Measurements from ENCODE around the gene PCNT.
"Not testable (repeated sequence)": the region's sequence is repeated elsewhere in the genome, so short reads cannot be mapped to it uniquely, and the experiment has no call there.

PCNT gene

DNA sequence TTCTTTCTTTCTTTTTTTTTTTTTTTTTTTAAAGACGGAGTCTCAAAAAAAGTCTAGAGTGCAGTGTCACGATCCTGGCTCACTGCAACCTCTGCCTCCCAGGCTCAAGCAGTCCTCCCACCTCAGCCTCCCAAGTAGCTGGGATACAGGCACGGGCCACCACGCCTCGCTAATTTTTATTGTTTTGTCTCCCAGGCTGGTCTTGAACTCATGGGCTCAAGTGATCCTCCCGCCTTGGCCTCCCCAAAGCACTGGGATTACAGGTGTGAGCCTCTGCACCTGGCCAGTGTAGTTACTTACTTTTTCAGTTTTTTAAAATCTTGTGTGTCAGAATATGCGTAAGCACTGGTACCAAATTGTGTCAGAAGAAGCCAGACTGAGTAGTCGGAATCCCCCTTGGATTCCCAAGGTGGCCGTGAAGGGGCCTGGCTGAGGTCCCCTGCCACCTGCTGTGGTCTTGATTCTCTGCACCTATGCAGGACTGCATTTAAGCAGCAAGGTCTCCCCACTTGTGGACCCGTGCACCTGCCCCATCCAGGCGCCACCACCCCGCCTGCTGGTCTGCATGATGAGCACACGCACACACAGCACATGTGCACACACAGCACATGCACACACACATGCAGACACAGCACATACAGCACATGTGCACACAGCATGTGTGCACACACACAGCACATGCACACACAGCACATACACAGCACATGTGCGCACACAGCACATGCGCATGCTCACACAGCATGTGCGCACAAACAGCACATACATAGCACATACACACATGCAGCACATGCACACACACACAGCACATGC, 47.5 kb downstream of the PCNT start:
- TF ChIP-seq, protein P1, sequence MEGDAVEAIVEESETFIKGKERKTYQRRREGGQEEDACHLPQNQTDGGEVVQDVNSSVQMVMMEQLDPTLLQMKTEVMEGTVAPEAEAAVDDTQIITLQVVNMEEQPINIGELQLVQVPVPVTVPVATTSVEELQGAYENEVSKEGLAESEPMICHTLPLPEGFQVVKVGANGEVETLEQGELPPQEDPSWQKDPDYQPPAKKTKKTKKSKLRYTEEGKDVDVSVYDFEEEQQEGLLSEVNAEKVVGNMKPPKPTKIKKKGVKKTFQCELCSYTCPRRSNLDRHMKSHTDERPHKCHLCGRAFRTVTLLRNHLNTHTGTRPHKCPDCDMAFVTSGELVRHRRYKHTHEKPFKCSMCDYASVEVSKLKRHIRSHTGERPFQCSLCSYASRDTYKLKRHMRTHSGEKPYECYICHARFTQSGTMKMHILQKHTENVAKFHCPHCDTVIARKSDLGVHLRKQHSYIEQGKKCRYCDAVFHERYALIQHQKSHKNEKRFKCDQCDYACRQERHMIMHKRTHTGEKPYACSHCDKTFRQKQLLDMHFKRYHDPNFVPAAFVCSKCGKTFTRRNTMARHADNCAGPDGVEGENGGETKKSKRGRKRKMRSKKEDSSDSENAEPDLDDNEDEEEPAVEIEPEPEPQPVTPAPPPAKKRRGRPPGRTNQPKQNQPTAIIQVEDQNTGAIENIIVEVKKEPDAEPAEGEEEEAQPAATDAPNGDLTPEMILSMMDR (IDR thresholded peaks at IDR 0.05; ENCODE audit: borderline replicate concordance, control extremely low read depth, extremely low read depth, insufficient read depth, missing control alignments), result no peak
- in situ Hi-C loops (cut with MboI; ENCODE audit: low sequenced_read_pairs, unreplicated experiment), result no loop called here
- DNase-seq (ENCODE audit: low spot score), result peak; percentile 58

DNA sequence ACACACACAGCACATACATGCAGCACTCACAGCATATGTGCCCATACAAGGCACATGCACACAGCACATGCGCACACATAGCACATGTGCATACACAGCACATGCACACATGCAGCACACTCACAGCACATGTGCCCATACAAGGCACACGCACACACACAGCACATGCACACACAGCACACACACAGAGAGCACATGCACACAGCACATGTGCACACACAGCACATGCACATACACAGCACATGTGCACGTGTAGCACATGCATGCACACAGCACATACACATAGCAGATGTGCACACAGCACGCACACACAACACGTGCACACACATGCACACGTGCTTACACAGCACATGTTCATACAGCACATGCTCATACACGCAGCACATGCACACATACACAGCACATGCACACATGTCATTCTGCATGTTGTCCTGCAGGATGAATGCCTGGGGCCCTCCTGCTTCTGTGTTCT, 48.1 kb downstream of the PCNT start:
- TF ChIP-seq, protein P1 (IDR thresholded peaks at IDR 0.05; ENCODE audit: borderline replicate concordance, control extremely low read depth, extremely low read depth, insufficient read depth, missing control alignments), result no peak
- in situ Hi-C loops (cut with MboI; ENCODE audit: low sequenced_read_pairs, unreplicated experiment), result no loop called here
- no peak for DNase-seq (ENCODE audit: low spot score)

DNA sequence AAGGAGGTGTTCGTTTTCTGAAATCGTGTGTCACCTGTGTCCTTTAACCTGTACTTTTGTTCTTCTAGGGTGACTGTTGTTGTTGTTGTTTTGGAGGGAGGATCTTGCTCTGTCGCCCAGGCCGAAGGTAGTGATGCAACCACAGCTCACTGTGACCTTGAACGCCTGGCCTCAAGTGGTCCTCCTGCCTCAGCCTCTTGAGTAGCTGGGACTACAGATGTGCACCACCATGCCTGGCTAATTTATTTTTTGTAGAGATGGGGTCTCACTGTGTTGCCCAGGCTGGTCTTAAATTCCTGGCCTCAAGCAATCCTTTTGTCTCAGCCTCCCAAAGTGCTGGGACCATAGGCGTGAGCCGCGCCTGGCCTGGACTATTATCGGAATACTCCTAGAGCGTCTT, 49.0 kb downstream of the PCNT start:
- in situ Hi-C loops (cut with MboI; ENCODE audit: low sequenced_read_pairs, unreplicated experiment); DNase-seq (ENCODE audit: low spot score): not testable (repeated sequence)

DNA sequence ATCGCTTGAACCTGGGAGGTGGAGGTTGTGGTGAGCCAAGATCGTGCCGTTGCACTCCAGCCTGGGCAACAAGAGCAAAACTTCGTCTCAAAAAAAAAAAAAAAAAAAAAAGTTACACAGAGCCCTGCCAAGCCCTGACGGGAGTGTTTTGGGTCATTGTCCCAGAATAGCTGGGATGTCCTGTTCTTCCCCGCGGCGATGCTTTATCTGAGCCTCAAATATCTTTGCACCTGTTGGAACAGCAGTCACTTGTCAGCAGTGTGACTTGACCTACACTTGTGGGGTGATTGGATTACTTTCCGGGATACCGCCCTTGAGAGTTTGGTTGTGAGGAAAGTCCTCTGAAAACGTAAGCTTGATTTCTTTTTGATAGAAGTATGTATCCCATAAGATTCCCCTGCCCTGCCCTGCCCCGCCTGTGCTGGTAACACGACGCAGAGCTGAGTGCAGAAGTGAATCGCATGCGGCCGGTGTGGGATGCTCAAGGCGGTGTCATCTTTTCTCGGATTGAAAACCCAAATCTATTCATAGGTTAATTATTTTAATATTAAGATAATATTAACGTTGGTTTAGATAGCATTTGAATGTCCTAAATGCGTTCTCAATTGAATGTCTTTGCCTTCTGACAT, 50.9 kb downstream of the PCNT start:
- TF ChIP-seq, protein P1 (IDR thresholded peaks at IDR 0.05; ENCODE audit: borderline replicate concordance, control extremely low read depth, extremely low read depth, insufficient read depth, missing control alignments), result no peak
- in situ Hi-C loops (cut with MboI; ENCODE audit: low sequenced_read_pairs, unreplicated experiment), result no loop called here
- DNase-seq (ENCODE audit: low spot score), result no peak

DNA sequence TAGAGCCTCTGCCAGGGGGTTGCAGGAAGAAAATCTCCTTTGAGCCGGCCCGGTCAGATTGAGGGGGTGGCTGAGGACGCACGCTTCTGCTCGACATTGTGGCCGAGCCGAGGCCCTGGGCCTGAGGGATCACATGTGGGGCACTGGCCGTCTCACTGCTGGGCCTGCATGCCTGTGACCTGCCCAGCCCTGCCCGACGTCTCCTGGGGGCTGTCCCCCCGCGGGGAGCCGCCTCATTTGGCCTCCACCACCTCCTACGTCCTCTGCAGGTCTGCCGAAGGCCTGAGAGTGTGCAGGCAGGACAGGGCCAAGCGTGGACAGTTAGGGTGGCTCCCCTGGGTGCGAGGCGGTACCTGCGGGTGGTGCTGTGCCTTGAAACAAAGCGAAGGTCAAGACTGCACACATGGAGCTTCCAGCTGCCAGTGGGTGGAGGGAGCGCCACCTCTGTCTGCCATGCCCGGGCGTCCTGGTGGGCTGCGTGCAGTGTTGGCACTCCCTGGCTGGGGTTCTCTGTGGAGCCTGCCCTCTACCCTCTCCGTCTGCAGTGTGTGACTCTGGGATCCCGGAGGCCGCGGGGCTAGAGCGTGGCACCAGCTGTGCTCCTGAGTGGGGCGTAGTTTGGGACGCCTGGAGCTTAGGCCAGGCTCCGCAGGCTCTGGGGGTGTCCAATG, 51.7 kb downstream of the PCNT start:
- in situ Hi-C loops (cut with MboI; ENCODE audit: low sequenced_read_pairs, unreplicated experiment), result no loop called here
- DNase-seq (ENCODE audit: low spot score), result no peak
- TF ChIP-seq, protein P1 (IDR thresholded peaks at IDR 0.05; ENCODE audit: borderline replicate concordance, control extremely low read depth, extremely low read depth, insufficient read depth, missing control alignments), result no peak

DNA sequence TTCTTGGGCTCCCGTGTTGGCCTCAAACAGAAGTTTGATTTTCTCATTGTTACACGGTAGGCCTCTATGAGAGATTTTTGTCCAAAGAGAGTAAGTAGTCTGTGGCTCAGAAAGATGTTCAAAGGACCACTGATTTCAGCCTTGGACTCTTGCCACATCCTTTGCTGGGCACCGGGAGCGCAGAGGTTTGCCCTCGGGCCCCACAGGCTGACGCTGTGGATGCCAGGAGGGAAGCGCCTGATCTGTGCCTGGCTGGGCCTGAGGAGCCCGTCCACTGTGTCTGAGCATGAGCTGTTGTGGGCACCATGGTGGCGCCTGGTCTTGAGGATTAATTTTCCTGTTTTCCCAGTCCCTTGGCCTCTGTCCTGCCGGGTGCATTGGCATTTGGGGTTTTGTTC, 52.3 kb downstream of the PCNT start:
- no peak for DNase-seq (ENCODE audit: low spot score)
- in situ Hi-C loops (cut with MboI; ENCODE audit: low sequenced_read_pairs, unreplicated experiment), result no loop called here
- TF ChIP-seq, protein P1 (IDR thresholded peaks at IDR 0.05; ENCODE audit: borderline replicate concordance, control extremely low read depth, extremely low read depth, insufficient read depth, missing control alignments), result no peak
